ENCODE data around the gene WNT4. TPM values are rescaled to one million over a fixed set of nuclear protein-coding genes. Genes with fewer than 3 reads are reported as not detected.

The WNT4 gene
- polyA plus RNA-seq, 3 donors: not detected

GRCh38 chr1:22121421-22121911, 21.4 kb downstream of the WNT4 start:
- H3K9me3 ChIP-seq (replicated peaks in 1 of 2; ENCODE audit: control insufficient read depth in 1 of 2, insufficient read depth in 1 of 2, low read length in 2 of 2): no peaks in the 10 kb centered on the region
- Mint-ChIP-seq H3K27ac (peak overlapping the region in 1 of 7 donors; percentile 10), H3K4me3 (no peak overlapping the region), H3K36me3 (peaks cover 25 to 34% of the 10 kb centered on the region in 2 donors), H3K27me3 (ENCODE audit: low read depth in 3 of 3) (peaks cover 0 to 2% (median 1%) of the 10 kb centered on the region in 3 donors), H3K9me3 (peaks cover 0 to 2% (median 0%) of the 10 kb centered on the region in 7 donors), H3K4me1 (peaks cover 1% of the 10 kb centered on the region)
- H3K36me3 ChIP-seq (replicated peaks in 1 of 2; ENCODE audit: control insufficient read depth in 1 of 2, insufficient read depth in 2 of 2, low read length in 2 of 2): peaks cover 17 to 44% of the 10 kb centered on the region in 2 donors
- H3K4me3 ChIP-seq (replicated peaks in 1 of 3; ENCODE audit: low read depth in 2 of 3, low read length in 3 of 3): no peak overlapping the region
- no peak overlapping the region for H3K4me2 ChIP-seq (replicated peaks; ENCODE audit: extremely low read depth, low read length, poor library complexity, severe bottlenecking)
- peaks cover 83% of the 10 kb centered on the region for H4K20me1 ChIP-seq (ENCODE audit: insufficient read depth, low read length)
- H3K9ac ChIP-seq (ENCODE audit: insufficient read depth, low read length, poor library complexity, severe bottlenecking): no peak overlapping the region
- TF ChIP-seq, protein P1, sequence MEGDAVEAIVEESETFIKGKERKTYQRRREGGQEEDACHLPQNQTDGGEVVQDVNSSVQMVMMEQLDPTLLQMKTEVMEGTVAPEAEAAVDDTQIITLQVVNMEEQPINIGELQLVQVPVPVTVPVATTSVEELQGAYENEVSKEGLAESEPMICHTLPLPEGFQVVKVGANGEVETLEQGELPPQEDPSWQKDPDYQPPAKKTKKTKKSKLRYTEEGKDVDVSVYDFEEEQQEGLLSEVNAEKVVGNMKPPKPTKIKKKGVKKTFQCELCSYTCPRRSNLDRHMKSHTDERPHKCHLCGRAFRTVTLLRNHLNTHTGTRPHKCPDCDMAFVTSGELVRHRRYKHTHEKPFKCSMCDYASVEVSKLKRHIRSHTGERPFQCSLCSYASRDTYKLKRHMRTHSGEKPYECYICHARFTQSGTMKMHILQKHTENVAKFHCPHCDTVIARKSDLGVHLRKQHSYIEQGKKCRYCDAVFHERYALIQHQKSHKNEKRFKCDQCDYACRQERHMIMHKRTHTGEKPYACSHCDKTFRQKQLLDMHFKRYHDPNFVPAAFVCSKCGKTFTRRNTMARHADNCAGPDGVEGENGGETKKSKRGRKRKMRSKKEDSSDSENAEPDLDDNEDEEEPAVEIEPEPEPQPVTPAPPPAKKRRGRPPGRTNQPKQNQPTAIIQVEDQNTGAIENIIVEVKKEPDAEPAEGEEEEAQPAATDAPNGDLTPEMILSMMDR (IDR thresholded peaks at IDR 0.05): no peak
- intact Hi-C loops (cut with micrococcal nuclease): loop anchor here in 1 of 2 donors (10.0 kb wide), 1 partner anchor 523 kb away; the partner anchor contains the start of gene C1QC
- DNase-seq: no peak
- H3K27ac ChIP-seq (ENCODE audit: low read depth in 1 of 2, low read length in 2 of 2): no peak overlapping the region
- WGBS (ENCODE audit: insufficient coverage): 84% methylated on average over 12 of the region's 15 CpGs
- H3K27me3 ChIP-seq (ENCODE audit: control insufficient read depth in 2 of 2, insufficient read depth in 2 of 2, low read length in 2 of 2): no peaks in the 10 kb centered on the region
- H3K4me1 ChIP-seq (ENCODE audit: control insufficient read depth in 1 of 2, insufficient read depth in 2 of 2, low read length in 2 of 2): no peaks in the 10 kb centered on the region
- H3K79me2 ChIP-seq (ENCODE audit: insufficient read depth, low read length): no peaks in the 10 kb centered on the region
- no peak overlapping the region for H2AFZ ChIP-seq (ENCODE audit: insufficient read depth, low read depth, low read length, poor library complexity, severe bottlenecking)

GRCh38 chr1:22120469-22120790, 22.5 kb downstream of the WNT4 start:
- H3K79me2 ChIP-seq (ENCODE audit: insufficient read depth, low read length): no peaks in the 10 kb centered on the region
- no peak overlapping the region for H3K27ac Mint-ChIP-seq
- H3K27me3 ChIP-seq (ENCODE audit: control insufficient read depth in 2 of 2, insufficient read depth in 2 of 2, low read length in 2 of 2): no peaks in the 10 kb centered on the region
- no peaks in the 10 kb centered on the region for H3K9me3 ChIP-seq (replicated peaks in 1 of 2; ENCODE audit: control insufficient read depth in 1 of 2, insufficient read depth in 1 of 2, low read length in 2 of 2)
- no peak overlapping the region for H3K9ac ChIP-seq (ENCODE audit: insufficient read depth, low read length, poor library complexity, severe bottlenecking)
- DNase-seq: no peak
- intact Hi-C loops (cut with micrococcal nuclease): loop anchor here in 1 of 2 donors (10.0 kb wide), 1 partner anchor 524 kb away; the partner anchor contains the start of gene C1QC
- TF ChIP-seq, protein P1 (IDR thresholded peaks at IDR 0.05): no peak
- no peak overlapping the region for H3K4me2 ChIP-seq (replicated peaks; ENCODE audit: extremely low read depth, low read length, poor library complexity, severe bottlenecking)
- H3K27me3 Mint-ChIP-seq (ENCODE audit: low read depth in 3 of 3): peaks cover 0 to 2% (median 1%) of the 10 kb centered on the region in 3 donors
- peaks cover 3% of the 10 kb centered on the region for H3K4me1 Mint-ChIP-seq
- H4K20me1 ChIP-seq (ENCODE audit: insufficient read depth, low read length): peaks cover 94% of the 10 kb centered on the region
- no peak overlapping the region for H2AFZ ChIP-seq (ENCODE audit: insufficient read depth, low read depth, low read length, poor library complexity, severe bottlenecking)
- H3K4me1 ChIP-seq (ENCODE audit: control insufficient read depth in 1 of 2, insufficient read depth in 2 of 2, low read length in 2 of 2): no peaks in the 10 kb centered on the region
- H3K36me3 ChIP-seq (replicated peaks in 1 of 2; ENCODE audit: control insufficient read depth in 1 of 2, insufficient read depth in 2 of 2, low read length in 2 of 2): peaks cover 17 to 55% of the 10 kb centered on the region in 2 donors
- no peak overlapping the region for H3K4me3 ChIP-seq (replicated peaks in 1 of 3; ENCODE audit: low read depth in 2 of 3, low read length in 3 of 3)
- 97% methylated on average over 10 of the region's 11 CpGs for WGBS (ENCODE audit: insufficient coverage)
- H3K4me3 Mint-ChIP-seq: no peak overlapping the region
- H3K36me3 Mint-ChIP-seq: peaks cover 27 to 43% of the 10 kb centered on the region in 2 donors
- peaks cover 0 to 2% (median 0%) of the 10 kb centered on the region in 7 donors for H3K9me3 Mint-ChIP-seq
- H3K27ac ChIP-seq (ENCODE audit: low read depth in 1 of 2, low read length in 2 of 2): no peak overlapping the region
